Stimulated activated CD4-positive, alpha-beta T cell treated with anti-CD3 and anti-CD28 coated beads, Interleukin-12 subunit alpha, Interleukin-12 subunit beta, amount 100 ng/mL, for 48 hours (primary cell): ENCODE data around the gene PDE2A.
"Not testable (repeated sequence)": the region's sequence is repeated elsewhere in the genome, so short reads cannot be mapped to it uniquely, and the experiment has no call there.

ENCODE experiments used
- DNase-seq, 3 donors: peaks; one replicate each; pipeline ENCODE4 v3.0.0-alpha.2; 2020; ENCODE audit warnings: low read depth in 2 of 3, low spot score in 1 of 3

Gene PDE2A

DNA sequence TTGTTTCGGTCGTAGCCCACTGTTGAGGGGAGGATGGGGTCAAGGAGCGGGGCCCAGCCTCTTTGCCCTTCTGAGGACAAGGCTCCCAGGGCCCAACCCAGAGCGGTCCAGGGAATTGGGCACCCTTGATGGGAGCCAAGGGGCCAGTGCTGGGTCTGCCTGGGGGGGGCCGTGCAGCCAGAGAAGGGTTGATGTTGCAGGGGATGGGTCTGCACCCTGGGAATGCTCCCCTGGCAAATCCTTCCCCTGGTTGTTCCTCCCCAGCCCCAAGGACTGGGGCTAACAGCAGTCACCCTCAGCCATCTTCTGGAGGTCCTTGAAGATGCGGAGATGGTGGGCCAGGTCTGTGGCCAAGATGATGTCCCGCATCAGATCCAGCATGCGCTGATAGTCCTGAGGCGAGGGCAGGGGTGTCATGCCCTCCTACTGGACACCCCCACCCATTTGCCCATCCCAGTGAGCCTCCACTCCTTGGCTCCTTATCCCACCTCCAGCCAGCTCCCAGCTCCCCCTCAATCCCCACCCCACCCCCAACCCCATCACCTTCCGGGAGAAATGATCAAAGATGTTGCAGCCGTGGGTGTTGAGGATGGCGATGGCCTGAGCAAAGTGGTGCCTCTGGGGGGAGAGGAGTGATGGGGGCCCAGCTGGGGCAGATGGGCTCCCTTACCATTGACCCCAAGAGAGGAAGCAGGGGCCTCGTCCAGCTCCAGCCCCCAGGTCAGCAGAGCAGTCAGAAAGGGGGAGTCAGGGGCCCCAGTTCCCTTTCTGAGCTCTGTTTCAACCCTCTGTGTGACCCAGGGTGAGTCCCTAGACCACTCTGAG, 95.0 kb downstream of the PDE2A start:
- DNase-seq, result no peak

DNA sequence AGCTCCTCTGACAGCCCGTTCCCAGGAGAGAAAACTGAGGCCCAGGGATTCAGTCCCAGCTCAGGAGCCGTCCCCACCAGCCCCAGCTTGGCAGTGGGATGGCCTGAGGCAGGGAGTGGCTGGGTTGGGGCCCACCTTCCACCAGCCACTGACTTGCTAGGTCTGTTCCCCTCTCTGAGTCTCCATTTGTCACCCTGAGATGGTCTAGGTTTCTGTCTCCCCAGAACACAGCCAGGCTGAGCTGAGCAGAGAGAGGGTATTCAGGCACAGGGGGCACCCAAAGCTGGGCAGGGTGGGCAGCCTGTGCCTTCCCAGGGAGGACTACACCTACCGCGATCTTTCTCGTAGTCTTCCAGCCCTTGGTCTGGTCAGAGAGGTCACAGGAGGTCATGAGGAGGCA, 95.7 kb downstream of the PDE2A start:
- DNase-seq, result no peak

DNA sequence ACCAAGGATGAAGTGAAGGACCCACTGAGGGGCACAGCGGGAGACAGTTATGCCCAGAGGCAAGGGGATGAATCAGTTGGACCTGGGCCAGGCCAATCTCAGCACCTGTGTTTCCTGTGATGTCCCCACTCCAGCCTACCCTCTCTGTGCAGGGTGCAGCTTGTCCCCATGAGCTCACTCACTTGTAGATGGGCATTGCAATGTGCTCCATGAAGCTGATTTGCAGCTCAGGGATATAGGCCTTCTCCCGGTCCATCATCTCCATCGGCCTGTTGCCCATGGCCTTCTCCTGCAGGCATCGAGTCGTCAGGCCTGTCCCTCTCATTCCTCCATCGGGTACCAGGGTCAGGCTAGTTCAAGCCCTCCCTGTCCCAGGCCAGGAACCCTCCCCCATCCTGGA, 96.2 kb downstream of the PDE2A start:
- DNase-seq, result no peak

DNA sequence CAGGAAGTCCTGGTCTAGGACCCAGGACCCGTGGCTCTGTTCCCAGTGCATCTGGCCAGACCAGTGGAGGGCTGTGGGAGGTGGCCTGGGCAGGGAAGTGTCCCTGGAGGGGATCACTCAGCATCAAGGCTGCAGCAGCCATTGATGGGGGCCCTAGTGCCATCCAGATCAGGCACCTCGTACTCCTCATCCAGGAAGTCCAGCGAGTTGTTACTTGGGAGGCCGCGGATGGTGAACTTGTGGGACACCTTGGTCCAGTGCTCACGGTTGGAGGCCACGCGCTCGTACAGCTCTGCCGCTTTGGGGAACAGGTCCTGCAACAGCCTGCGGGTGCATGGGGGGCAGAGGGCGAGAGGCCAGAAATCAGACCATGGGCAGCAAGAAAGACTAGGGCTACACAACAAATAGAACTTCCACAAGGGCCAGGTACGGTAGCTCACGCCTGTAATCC, 96.9 kb downstream of the PDE2A start:
- no peak for DNase-seq

DNA sequence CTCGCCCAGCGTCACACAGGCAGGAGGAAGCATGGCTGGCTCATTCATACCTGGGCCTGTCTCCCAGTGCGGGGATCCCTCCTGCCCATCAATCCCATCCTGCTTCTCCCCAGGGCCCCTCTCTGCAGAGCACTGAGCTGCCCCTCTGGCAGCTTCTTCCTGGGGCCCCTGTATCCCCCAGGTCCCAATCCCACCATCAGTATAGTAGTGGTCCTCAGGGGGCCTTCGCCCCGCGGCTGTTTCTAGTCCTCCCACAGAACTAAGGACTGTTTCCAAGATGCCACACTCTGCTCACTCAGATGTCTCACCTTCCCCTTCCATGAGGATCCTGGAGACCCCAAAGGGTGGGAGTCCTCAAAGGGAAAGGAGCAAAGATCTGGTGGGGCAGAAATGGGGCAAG, 97.6 kb downstream of the PDE2A start:
- no peak for DNase-seq

DNA sequence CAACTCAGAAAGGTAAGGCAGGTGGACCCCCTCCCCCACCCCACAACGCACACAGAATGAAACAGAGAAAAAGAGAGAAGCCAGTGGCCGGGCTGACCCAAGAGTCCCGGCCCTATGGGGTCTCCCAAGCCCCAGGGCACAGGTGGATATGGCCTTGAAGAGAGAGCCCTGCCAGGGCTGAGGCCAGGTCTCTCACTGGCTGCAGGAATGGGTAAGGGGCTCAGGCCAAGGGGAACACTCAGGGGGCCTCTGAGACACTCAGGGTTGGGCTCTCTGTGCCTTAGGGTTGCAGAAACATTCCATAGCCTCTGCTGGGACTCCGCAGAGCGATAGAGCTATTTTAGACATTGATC, 98.0 kb downstream of the PDE2A start:
- DNase-seq, result no peak

DNA sequence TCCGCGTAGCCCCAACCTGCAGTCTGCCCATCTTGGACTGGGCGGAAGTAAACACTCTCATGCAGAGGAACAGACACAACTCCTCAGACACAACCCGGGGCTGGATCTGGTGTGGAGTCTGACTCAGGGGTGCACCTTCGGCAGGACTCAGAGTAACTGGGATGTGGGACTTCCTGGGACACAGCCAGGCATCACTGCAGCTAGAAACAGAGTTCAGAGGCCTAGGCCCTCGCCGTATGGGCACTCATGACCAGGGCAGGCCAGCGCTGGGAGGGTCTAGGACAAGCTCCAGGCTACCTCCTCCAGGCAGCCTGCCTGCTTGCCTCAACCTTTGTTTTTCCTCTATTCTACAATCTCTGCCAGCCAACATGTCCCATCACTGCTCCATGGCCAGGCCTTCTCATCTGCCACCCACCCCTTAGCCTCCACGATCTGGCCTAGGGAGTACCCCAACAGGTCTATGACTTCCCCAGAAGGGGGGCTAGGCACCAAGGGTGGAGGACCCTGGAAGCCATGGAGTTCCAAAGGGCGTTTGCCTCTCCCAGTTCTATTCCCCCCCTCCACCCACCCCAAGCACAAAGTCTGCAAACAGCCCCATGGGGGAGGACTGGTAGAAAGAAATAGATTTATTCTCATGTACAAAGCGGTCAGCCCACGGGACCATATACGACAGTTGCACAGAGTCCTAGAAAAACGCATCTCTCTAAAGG, 98.5 kb downstream of the PDE2A start:
- no peak for DNase-seq

DNA sequence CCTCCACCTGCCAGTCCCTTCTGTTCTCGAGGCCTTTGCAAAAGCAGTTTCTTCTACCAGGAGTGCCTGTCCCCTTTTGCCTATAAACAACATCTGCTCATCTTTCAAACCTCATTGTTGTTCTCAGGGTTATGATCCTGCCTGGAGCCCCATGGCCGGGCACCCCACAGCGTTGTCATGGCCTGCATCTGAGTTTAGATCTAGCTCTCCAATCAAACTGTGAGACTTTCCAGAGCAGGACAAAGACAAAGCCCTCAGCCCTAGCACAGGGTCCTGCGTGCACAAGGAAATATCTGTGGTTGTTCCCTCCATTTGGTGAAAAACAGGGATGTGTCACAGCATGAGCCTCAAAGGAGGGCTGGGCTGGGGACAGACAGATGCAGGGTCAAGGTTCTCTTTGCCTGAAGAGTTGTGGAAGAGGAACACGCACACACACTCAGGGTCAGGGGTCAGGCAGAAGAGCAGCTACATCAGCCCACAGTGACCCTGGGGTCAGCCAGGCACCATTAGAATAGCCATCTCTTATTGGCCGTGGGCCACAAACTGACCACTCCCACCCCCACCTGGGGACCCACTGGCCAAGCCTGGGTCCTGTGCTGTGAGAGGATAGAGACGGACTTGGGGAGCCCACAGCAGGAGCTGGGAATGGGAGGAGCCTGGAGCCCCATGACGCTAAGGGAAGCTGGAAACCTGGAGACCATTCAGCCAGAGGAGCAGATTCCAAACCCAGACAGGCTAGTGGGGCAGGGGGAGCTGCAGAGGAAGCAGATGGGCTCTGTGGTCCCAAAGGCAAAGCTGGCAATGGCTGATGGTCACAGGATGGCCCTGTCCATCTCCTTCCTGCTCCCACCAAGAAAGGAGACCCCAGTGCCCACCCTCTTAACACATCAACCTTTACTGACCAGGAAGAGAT, 99.4 kb downstream of the PDE2A start:
- no peak for DNase-seq

DNA sequence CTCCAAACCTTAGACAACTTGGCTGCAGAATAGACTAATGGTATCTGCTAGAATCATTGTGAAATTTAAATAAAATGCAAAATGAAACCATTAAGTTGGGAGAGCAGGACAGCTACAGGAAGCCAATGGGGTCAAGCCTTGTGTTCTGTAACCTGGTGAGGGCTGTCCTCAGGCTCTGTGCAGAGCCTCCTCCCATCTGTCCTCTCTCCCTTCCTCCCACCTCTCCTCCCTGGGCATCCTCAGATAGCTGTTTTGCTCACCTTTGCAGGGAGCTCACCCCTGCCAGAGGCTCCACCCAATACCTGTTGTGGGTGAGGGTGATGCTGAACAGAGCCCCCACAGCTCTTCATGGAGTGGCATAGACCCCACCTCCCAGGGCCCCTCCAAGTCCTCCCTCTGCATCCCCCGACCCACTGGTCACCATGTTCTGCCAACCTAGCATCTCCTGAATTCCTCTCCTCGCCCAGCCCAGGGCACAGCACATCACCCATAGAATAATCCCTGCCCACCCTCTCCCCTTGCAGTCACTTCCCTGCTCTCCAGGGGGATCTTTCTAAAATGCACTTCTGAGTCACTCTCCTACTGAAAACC, 100.3 kb downstream of the PDE2A start:
- no peak for DNase-seq

DNA sequence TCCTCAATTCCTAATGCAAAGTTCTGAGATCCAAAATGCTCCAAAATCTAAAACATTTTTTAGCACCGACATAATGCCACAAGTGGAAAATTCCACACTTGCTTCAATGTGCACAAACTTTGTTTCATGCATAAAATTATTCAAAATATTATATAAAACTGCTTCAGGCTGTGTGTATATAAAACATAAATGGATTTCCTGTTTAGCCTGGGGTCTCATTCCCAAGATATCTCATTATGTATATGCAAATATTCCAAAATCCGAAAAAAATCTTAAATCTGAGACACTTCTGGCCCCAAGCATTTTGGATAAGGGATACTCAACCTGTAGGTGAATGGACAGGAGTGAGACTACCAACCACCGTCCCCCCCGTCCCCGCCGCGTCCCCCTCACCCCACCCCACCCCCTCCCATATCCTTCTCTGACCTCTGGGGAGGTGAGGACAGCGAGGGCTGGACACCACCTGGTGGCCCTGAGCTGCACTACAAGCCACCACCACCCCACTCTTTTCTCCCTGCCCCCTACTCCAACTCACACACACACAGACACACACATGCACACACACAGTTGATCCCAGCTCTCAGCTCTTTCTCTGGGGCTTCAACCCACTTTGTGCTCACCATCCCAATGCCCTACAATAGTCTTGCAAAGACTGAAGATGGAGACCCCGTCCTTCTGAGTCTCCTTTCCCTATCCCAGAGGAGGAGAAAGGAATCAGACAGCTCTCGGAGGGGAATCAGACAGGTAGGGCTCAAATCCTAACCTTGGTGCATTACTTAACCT, 101.0 kb downstream of the PDE2A start:
- DNase-seq, result no peak

DNA sequence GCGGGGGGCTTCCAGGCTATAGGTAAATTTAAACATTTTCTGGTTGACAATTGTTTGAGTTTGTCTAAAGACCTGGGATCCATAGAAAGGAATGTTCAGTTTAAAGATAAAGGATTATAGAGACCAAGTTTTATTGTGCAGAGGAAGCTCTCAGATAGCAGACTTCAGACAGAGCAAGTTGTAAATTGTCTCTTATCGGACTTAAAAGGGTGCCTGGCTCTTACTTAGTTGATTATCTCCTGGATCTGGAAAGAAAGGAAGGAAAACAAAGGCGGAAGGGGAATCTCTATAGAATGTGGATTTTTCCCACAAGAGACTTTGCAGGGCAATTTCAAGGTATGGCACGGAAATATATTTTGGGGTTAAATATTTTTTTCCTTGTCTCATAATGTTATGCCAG, 101.7 kb downstream of the PDE2A start:
- not testable (repeated sequence) for DNase-seq

DNA sequence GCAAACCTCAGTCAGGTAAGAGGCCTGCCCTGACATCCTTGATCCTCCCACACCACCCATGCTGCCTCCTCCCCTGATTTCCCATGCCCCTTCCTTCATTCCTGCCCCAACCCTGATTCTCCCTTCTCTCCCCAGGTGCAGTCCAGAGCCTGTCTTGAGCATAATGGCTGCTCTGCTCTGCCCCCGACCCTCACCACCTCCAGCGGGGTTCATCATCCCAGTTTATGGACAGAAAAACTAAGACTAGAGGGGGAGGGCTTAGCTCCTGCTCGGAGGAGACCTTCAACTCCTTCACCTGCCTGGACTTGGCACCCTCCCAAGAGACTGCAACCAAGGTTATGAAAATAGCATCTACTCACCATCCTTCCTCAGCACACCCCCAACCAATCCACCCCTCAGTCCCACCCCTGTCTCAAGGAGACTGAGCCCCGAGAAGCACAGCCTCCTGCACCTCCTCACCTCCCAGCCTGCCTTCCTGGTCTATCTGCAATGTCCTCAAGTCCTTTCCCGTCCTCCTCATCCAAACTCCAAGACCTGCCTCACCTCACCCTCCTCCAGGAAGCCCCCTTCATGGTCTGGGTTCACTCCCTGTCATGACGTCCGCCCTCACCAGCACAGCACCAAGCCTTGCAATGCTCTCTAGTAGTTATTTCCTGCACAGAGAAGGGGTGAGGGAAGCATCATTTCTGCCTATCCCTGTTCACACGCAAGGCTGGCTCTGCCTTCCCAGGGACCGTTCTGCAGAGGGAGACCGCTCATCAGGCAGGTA, 103.1 kb downstream of the PDE2A start:
- DNase-seq, result no peak

DNA sequence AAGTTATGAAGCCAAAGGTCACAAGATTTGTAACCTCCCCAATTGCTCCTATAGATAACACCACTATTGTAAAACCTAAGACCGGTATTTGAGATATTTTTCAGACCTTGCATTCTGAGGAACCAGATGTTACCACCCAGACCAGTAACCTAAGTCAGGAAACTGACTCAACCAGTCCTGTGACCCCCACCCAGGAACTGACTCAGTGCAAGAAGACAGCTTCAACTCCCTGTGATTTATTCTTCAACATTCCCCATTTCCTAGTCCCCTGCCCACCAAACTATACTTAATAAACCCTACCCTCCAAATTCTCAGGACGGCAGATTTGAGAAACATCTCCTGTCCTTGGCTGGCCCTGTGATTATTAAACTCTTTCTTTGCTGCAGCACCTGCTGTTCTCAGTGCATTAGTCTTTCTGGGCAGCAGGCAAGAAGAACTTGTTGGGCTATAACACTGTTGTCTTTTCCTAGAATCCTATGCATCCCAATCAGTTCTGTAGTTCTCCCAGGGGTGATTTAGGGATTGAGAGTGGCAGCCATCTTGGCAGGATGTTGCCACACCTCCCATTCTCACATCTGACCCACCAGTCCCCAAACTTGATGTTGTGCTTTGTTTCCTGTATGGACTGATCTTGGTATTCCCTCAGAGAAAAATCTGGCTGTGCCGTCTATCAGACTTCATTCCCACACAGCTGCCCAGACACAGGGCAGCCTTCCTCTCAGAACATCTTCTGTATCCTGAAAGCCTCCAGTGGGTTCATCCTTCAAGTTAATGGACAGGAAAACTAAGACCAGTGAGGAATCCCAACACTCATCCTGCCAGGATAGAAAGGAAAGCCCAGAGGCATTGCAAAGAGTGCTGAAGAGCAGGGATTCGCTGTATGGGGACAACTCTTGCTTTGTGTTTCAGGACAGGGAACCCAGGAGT, 104.0 kb downstream of the PDE2A start:
- DNase-seq, result no peak

DNA sequence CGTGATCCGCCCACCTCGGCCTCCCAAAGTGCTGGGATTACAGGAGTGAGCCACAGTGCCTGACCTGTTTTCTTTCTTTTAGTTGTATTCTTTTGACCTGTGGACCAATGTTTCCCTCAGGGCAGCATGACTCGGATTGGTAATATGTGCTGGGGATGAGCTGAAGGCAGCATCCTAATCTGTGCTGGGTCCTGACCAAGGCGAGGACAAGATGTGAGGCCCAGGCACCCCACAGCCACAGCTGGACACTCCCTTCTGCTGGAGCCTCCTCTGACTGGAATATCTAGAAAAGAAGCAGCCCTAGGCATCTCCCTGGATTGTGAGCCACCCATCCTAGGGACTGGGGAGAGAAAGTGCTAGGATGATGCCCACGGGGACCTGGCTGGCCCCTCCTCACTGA, 105.4 kb downstream of the PDE2A start:
- DNase-seq, result no peak

DNA sequence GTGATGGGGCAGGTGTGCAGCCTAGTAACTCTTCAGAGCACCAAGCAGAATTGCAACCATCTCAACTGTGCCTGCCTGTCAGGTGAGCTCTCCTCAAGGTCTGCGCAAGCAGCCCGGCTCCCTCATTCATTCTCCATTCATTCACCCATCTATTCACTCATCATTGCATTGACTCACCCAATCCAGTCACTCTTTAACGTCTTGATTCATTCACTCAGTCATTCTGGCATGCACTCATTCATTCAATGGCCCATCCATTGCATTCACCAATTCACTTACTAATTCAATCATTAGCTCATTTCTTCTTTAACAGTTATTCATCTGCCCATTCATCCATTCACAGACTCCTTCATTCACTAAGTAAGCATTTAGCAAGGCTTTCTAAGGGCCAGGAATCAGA, 111.8 kb downstream of the PDE2A start:
- no peak for DNase-seq

DNA sequence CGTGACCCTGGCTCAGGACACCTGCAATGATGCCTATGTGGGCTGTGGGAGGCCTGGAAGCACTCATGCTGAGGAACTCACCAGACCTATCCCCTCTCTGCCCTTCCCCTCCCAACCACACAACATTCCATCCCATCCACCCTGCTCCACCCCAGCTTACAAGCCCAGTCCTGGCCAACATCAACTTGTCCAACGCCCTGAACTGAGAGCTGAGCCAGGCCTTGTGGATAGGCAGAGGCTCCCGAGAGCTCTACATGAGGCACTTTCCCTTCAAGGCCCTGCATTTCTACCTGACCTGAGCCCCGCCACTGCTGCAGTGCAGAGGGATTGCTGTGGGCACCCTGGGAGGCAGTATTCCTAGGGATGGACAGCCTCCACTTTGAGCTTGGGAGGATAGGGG, 112.4 kb downstream of the PDE2A start:
- DNase-seq, result no peak

DNA sequence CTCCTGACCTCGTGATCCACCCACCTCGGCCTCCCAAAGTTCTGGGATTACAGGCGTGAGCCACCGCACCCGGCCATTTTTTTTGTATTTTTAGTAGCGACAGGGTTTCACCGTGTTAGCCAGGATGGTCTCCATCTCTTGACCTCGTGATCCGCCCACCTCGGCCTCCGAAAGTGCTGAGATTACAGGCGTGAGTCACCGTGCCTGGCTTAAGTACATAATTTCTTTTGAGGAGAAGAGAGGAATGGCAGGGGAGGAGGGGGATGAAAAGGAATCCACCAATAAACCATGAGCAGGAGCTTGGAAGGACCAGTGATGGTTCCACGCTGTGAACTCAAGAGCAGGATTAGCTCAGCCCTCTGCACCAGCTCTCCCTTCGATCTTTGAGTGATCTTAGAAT, 113.4 kb downstream of the PDE2A start:
- DNase-seq, result not testable (repeated sequence)

DNA sequence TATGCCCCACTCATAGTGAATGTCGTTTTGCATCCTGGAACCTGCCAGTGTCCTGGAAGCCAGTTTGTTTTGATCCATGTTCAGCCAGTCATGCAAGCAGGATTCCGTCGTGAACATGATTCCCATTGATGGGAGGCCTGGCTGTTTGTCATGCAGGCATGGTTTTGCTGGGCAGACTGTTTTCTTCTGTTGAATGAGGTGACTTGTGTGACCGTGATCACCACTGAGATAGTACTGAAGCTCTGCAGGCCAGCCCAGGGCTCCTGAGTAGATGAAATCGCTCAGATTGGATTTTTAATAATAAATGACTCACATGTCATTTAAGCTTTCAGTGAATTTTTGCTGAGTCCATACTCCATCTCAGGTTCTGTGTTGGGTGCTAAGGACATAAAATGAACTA, 117.8 kb downstream of the PDE2A start:
- DNase-seq, result no peak
